ENCODE measurements around the gene ZEB2.
A peak's percentile ranks its signal among the peaks of the same experiment; 100 is the strongest.

ZEB2 gene

DNA sequence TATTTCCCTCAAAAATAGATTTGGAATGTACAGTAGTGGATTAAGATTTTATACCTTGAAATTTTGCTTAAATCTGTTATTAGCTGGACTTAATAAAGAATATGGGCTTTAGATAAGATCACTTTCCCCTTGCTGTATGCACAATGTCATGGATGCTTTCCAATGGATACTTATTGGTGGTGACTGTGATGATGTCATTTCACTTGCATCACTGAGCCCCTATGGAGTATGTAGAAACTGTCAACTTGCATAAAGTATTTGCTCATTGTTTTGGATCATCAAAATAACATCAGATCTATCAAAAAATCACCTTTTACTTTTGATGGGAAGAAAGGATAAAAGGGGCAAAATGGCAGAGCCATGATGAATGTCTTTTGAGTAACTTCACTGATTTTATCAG, 112.7 kb downstream of the ZEB2 start:
- intact Hi-C loops (cut with DNase I), result loop anchor here (10.0 kb wide), 1 partner anchor 72 kb away; a partner anchor contains a TSS

DNA sequence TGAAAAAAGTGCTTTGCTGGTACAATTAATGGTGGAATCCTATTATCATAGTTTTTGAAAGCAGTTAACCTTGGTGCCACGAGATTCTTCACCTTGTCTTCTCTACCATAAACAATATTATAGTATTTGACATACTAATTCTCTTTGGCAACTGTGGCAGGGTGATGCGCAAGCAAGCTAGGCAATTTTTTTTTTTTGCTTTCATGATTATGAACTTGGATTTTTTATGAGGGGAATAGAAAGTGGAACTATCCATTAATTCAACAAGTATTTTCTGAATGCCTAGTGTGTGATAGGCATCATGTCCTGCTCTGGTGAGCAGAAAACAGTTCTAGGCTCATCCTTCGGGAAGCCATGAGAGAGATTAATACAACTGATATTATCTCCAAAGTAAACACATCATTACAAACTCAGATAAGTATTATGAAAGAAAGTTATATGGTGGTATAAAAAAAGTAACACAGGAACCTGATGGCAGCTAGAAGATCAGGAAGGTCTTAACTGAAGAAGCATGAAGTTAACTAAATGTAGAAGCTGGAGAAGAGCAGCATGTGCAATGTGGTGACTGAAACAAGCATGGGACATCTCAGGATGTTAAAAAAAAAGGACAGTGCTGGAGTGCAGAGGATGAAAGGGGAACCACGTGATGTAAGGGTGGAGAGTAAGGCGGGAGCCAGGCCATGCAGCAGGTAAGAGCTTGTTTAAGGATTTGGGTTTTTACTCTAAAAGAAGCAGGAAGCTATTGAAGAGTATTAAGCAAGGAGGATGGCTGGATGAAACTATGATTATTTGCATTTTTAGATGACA, 113.7 kb downstream of the ZEB2 start:
- intact Hi-C loops (cut with DNase I), result loop anchor here (10.0 kb wide), 1 partner anchor 71 kb away; a partner anchor contains a TSS

More for the DNA sequence above, 112.7 kb downstream of the ZEB2 start:
- DNase-seq, result no peak

DNA sequence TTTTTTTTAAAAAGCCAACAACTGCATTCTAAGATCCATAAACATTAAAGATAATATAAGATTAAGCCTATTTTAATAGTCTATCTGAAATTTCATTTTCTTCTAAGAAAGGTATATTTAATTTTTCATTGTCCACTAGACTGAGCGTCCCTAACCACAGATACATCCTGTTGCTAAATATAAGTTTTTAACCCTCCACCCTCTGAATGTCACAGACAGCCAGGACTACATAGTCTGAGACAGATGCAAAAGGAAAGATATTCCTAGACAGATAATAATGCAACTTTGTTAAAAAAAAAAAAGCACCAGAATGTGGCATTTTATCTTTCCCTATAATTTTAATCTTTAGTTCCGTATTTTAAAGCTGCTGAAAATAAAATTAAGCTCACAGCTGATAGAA, 114.6 kb downstream of the ZEB2 start:
- DNase-seq, result no peak

More for the DNA sequence above, 113.7 kb downstream of the ZEB2 start:
- no peak for DNase-seq

DNA sequence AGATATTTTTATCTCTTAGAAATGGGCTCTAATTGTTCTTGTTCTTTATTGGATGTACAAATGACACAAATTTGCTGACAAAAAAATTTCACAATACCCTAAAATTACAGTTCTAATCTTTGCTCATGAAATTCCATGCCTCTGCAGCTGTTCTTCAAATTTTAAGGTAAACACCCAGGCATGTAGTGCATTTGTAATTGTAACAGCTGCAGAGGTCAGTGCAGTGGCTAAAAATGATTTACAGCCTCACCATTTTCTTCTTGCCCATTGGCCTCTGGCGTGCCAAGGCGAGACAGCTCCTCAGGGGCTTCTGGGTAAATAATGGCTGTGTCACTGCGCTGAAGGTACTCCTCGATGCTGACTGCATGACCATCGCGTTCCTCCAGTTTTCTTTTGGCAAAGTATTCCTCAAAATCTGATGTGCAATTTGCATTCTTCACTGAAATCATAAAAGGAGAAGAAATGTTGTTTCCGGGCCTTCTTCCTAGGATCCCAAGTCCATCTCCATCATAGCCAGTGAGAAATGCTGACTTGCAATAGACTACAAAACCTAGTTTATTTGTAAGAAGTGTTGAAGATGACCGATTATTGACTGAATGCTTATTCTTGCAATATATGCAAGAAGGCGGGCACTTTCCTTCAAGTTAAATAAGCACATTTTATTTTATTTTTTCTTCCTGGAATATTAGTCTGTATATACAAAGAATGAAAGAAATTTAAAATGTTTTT, 115.2 kb downstream of the ZEB2 start:
- intact Hi-C loops (cut with DNase I), result loop anchor here (10.0 kb wide), 1 partner anchor 70 kb away; a partner anchor contains a TSS
- peak in 1 of 10 donors; percentile 78 for DNase-seq

More for the DNA sequence above, 114.6 kb downstream of the ZEB2 start:
- intact Hi-C loops (cut with DNase I), result loop anchor here (10.0 kb wide), 1 partner anchor 71 kb away; a partner anchor contains a TSS

DNA sequence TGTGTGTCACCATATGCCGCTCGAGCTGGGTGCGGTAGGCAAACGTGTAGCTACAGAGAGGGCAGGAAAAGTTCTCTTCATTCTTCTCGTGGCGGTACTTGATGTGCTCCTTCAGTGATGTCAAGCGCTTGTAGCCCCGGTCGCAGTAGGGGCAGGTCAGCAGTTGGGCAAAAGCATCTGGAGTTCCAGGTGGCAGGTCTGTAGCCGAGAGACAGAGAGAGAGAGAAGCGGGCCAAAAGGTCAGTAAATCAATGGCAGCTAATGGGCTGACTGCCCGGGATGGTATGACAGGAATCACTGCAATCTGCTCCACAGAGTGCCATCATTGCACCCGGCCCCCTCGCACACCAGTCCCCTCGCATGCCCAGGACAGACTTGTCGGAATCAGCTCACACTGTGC, 116.0 kb downstream of the ZEB2 start:
- DNase-seq, result peak in 4 of 10 donors; percentile 18 to 77 (median 62)
- intact Hi-C loops (cut with DNase I), result loop anchor here (10.0 kb wide), 1 partner anchor 69 kb away; a partner anchor contains a TSS

DNA sequence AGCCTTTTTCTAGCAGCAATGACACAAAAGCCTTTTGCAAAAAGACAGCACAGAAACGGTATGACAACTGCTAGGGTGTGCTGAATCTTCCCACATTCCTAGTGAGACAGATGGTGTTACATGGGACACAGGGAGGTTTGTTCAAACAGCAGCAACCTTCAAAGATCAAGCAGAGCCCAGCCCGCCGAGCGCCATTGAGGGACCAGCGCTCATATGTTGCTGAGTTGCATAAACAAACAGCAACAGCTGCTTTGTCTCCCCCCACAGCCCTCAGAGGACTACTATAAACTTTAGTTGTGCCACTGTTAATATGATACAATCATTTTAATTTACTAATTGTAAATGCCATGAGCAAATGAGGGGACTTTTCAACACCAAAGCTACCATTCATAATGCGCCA, 117.7 kb downstream of the ZEB2 start:
- peak in 9 of 10 donors; percentile 37 to 91 (median 56) for DNase-seq
- intact Hi-C loops (cut with DNase I), result loop anchor here (10.0 kb wide), 1 partner anchor 67 kb away; a partner anchor contains a TSS

DNA sequence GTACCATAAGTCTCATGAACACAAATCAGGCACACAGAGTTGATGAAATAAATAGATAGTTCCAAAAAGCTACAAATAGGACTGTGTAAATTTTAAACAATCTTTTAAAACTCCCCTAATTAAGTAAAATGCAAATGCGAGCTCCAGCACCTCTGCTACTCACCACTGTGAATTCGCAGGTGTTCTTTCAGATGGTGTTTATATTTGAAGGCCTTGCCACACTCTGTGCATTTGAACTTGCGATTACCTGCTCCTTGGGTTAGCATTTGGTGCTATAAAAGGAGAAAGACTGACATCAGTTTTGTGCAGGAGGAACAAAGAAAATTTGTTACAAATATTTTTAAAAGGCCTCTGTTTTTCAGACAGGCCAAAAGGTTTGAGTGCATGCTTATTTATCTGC, 118.9 kb downstream of the ZEB2 start:
- no peak for DNase-seq
- intact Hi-C loops (cut with DNase I), result loop anchor here (10.0 kb wide), 1 partner anchor 66 kb away; a partner anchor contains a TSS

DNA sequence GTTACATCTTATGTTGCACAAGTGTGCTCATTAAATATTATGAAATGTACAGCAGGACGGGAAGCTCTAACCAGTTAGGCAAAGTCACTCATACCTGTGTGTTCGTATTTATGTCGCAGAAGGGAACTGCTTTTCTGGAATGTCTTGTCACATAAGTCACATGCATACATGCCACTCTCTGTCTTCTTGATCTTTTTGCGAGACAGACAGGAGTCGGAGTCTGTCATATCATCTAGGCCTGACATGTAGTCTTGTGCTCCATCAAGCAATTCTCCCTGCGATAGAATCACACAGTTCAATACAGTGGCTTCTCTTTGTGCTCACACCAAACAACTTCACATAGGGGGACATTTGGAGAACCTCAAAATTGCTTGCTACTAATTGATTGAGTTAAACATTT, 123.6 kb downstream of the ZEB2 start:
- intact Hi-C loops (cut with DNase I), result no loop called here
- DNase-seq, result no peak

DNA sequence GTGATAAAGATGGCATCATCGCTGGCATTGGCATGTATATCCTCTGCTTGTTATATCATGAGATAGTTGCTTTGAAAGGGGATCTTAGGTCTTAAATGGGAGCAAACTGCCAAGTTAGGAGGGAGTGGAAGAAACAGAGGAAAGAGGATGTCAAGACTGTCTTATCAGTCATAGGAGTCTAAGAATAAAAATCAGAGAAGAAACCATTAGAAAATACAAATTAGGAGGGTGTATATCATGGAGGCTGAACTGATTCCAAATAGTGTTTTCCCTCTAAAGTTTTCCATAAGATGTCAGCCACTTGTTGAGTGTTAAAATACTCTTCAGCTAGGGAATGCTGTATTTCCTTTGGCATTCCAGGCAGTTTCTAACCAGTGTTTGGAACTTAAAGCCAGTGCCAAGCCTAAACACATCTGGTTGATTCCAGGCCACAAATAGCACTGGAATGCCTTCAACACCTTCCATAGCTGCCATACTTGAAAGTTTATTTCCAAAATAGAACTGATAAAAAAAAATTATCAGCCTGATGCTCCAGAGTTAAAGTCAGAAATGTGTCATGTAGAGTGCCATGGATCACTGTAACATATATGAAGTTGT, 129.4 kb downstream of the ZEB2 start:
- intact Hi-C loops (cut with DNase I), result no loop called here
- no peak for DNase-seq

DNA sequence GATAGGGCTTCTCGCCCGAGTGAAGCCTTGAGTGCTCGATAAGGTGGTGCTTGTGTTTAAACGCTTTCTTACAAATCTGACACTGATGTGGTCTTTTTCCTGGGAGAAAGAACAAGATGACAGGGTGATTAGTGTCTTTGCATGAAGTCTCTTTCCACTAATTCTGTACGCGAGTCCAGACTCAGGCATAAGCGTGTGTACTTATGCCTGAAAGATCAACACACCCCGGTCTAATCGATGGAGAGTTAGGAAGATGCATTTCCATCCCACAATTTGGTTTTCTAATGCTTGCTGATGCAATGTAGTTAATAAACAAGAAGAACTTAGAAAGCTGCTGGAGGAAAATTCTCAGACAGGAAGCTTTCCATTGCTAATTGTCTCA, 130.0 kb downstream of the ZEB2 start:
- DNase-seq, result no peak
- intact Hi-C loops (cut with DNase I), result no loop called here

DNA sequence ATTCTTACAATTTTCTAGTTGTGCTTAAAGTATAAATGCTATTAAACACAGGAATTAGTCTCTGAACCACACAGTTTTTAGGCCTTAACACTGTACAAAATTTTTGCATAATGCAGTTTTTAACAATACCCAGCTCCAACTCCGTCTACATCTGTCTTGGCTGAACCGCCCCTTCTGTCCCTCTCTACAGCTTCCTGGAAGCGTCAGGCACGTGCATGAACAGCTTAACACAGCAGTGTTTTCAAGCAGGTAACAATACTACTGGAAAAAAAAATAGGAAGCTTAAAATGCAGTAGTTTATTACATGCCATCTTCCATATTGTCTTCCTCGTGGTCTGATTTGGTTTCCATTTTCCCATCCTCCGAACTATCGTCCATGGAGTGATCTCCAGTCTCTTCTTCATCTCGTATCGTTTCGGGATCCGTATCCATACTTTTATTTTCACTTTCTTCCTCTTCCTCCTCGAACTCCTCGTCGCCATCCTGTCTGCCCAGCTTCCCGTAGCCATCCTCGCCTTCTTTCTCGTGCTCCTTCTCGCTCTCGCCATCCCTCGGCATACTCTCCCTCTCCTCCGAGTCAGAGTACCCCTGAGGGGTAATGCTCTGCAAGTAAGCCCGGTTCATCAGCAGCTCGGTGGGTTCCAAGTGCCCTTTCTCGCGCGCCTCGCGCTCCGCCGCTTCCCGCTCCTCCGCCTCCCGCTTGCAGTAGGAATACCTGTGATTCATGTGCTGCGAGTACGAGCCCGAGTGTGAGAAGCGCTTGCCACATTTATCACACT, 130.6 kb downstream of the ZEB2 start:
- peak in 2 of 10 donors; percentile 64 to 71 for DNase-seq
- intact Hi-C loops (cut with DNase I), result no loop called here

DNA sequence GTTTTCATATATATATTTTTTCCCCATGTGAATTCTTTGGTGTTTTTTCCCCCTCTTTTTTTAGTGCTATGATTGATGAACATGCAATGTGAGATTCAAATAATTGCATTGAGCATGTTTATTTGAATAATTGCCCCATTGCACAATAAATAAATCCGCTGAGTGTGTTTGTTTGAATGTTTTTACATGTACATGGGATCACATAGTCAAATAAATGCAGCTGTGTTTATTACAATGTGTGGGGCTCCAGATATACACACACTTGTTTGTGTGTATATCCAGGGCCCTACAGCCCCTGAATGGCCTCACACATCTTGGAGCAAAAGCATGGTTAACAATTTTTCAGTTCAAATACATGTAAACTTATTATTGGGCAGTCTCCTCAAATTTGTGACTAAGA, 134.5 kb downstream of the ZEB2 start:
- intact Hi-C loops (cut with DNase I), result no loop called here
- no peak for DNase-seq

DNA sequence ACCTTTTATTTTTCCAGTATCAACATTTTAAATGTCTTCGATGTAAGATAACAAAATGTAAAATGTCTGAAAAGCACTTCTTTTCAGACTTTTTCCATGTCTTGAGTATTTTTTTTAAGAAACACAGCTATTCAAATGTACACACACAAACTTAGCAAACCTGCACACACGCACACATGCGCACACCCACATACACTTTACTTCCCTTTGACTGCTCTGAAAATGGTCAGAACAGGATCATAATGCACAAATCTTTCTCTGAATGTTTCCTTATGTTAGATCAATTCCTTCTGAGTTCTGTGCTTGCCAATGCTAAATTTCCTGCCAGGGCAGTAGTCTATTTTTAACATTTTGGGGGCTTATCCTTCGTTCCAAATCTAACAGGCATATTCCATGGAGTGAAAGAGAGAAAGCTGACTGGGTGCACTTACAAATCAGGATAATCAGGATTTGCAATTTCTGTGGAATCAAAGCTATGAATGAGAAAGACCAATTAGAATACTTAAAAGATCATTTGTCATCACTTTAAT, 136.3 kb downstream of the ZEB2 start:
- DNase-seq, result no peak
- intact Hi-C loops (cut with DNase I), result no loop called here

DNA sequence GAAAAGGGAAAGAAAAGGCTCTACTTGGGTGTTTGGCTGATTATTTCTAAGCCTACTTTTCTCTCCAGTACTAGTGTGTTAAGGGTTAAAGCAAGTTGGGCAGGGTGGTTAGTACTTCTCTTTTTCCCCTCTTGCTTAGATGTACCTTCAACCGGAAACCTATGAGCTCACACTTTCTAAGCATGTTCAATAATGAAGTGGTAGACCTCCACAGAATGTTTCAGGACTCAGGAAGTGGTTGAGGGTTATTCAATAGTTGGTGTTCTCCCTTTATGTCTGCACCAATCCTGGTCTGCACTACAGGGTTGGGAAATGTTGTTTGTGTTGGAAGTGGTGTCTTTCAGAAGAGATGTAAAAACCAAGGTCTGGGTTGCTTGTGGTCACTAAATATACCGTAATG, 137.1 kb downstream of the ZEB2 start:
- intact Hi-C loops (cut with DNase I), result no loop called here
- DNase-seq, result no peak

DNA sequence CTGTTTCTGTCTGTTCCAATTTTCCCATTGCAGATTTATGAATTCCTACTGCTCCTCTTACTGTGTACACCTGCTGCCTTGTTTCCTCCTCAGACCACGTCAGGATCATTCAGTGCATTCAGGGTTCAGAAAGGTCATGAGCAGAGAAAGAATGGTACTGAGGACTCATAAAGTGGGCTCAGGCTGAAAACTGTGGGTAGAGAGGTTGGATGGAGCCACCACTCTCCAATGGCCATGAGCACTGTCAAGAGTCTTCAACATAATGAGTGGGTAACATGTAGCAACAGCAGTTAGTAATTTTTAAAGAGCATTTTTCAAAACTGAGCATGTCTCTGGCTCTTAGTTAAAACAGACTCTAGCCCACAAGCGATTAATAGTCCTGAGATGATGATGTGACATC, 138.2 kb downstream of the ZEB2 start:
- DNase-seq, result no peak
- intact Hi-C loops (cut with DNase I), result no loop called here

DNA sequence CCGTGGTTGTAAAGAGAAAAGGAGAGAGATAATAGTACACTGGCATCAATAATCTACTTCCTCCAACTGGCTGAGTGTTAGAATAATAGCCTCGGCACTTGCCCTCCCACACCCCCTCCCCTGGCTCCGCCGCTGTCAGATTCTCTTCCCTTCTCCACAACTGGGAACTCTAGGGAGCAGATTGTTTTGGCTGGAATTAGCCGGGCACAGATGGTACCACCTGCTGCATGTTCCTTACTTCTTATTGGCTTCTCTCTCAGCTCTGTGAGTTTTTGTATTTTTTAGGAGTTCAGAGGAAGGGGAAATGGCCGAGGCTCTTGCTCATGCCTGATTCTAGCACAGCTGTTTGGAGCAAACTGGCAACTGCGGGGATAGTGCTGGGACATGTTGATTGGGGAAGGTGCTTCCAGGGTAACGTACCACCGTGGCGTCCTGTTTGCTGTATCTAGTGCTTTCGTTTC, 140.0 kb downstream of the ZEB2 start:
- DNase-seq, result peak in 7 of 10 donors; percentile 36 to 84 (median 47)

DNA sequence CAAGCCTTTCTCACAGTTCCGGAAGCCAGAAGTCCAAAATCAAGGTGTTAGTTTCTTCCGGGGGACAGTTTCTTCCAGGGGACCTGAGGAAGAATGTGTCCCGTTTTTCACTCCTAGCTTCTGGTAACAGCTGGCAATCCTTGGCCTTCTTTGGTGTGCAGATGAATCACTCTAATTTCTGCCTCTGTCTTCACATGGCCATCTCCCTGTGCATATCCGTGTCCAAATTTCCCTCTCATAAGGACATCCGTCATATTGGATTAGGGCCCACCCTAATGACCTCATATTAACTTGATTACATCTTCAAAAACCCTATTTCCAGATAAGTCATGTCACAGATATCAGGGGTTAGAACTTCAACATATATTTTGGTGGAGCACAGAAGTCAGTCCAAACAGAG, 141.4 kb downstream of the ZEB2 start:
- intact Hi-C loops (cut with DNase I), result no loop called here
- no peak for DNase-seq

More for the DNA sequence above, 140.0 kb downstream of the ZEB2 start:
- intact Hi-C loops (cut with DNase I), result no loop called here

DNA sequence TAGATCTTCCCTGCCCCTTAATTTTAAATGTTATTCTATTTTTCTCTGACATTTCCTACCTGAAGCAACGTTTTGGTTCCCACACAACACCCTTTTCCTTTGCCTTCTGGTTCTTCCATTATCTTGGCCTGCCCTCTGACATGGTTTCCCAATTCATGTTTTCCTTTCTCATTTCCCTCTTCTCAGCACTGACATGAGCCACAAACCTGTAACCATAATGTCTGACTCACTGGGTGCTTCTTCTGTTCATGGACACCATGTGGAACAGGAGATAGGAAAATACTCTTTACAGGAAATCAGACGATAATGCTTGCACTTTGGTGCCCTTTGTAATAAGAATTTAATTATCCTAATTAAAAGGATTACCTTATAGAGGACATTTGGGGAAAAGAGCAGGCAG, 142.0 kb downstream of the ZEB2 start:
- intact Hi-C loops (cut with DNase I), result no loop called here
- no peak for DNase-seq

DNA sequence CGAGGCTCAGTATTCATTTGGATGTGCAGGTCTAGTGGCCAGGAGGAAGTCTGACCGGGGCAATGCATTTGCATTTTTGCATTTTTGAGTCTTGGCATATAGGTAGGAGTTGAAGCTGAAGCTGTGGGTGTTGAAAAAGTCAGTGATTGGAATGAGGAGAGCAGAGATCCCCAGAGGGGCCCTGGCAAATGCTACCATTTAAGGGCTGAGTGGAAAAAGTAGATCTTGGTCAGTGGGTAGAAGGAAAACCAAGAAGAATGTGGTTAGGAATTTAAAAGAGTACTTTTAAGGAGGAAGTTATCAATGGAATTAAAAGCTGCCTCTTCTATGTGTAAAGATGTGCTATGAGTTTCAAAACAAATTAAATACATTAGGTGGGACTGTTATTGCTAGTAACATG, 143.0 kb downstream of the ZEB2 start:
- intact Hi-C loops (cut with DNase I), result no loop called here

DNA sequence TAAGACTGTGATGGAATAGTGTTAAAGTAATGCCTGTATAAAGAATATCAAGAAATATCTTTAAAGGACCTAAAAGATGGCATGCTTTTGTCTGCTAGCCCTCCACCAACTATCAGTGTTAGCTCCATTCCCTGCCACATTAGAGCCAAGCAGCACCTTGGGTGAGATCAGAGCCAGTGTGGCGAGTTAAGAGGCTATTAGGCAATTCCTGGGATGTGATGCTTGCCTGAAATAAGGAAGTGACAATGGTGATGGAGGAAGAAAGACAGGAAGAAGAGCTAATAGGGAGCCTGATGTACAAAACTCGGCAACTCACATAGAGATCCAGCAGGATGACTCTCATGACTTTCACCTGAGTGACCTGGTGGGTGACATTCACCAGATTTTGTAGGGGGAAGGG, 143.5 kb downstream of the ZEB2 start:
- intact Hi-C loops (cut with DNase I), result no loop called here
- no peak for DNase-seq

More for the DNA sequence above, 143.0 kb downstream of the ZEB2 start:
- no peak for DNase-seq

Data from posterior cingulate gyrus (tissue), 11 donors.